GM12878 (cell line): ENCODE results near the gene RPL3.

Experiments
- BACH1 ChIP-seq: fragments of 450-650 bp; IDR thresholded peaks from 2 replicates; pipeline ENCODE4 v1.6.1; 2017; ENCODE audit warnings: mild to moderate bottlenecking, borderline replicate concordance
- POLR2A ChIP-seq: IDR thresholded peaks from 2 replicates; pipeline ENCODE4 v1.6.1; 2011; ENCODE audit warnings: low read depth, mild to moderate bottlenecking, low read length
- RCOR1 ChIP-seq: conservative IDR thresholded peaks from 2 replicates; pipeline ENCODE4 v1.6.1; 2012; ENCODE audit warnings: low read depth, low read length, improper control_type of control experiment
- SIN3A ChIP-seq: IDR thresholded peaks from 2 replicates; pipeline ENCODE4 v1.6.1; 2012; ENCODE audit warnings: low read depth, low read length, improper control_type of control experiment
- TF ChIP-seq, protein P1 (sequence below), 3 experiments: IDR thresholded peaks in 2 of 3; conservative IDR thresholded peaks in 1 of 3; 2 replicates each; pipeline ENCODE4 v1.5.1; 2011; ENCODE audit warnings: low read depth in 3 of 3, low read length in 3 of 3, mild to moderate bottlenecking in 3 of 3, control low read depth in 2 of 3, moderate library complexity in 2 of 3, inconsistent platforms in 1 of 3, mixed read lengths in 1 of 3; ENCODE audit not compliant: control insufficient read depth in 2 of 3, insufficient read depth in 1 of 3; ENCODE audit errors: extremely low read depth in 1 of 3

DNA sequence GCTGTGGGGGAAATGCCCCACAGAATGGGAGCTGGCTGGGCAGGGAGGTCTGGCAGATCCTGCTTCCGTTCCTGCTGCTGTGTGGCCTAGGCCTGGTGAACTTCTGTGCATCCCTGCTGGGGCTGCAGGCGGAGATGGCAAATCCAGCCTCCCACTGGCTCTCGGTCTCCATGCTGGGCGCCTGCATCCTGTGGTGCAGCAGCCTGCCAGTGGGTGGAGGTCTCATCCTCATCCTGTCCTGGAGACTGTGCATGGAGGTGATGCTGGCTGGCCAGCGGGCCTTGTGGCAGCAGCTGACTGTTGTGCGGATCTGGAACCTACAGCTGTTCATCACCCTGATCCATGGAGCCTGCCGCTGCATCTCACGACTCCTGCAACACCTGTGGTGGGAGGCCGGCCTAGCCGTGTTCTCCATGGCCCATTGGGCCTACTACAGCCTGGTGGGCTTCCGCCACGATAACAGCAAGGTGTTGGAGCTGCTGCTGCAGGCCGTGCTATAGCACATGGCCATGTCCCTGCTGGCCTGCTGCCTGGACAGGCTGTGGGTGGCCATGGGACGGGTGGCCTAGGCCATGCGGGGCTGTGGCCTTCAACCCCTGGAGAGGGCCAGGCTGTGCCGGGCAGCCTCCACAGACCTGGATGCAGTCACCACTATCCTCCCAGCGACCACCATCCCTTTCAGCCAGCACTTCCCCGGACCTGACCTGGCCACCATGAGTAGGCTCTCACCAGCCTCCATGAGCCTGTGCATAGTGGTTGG, 8.8 kb upstream of the RPL3 start:
- TF ChIP-seq BACH1 (no peak), RCOR1 (no peak), POLR2A (no peak), SIN3A (no peak)
- TF ChIP-seq, protein P1, sequence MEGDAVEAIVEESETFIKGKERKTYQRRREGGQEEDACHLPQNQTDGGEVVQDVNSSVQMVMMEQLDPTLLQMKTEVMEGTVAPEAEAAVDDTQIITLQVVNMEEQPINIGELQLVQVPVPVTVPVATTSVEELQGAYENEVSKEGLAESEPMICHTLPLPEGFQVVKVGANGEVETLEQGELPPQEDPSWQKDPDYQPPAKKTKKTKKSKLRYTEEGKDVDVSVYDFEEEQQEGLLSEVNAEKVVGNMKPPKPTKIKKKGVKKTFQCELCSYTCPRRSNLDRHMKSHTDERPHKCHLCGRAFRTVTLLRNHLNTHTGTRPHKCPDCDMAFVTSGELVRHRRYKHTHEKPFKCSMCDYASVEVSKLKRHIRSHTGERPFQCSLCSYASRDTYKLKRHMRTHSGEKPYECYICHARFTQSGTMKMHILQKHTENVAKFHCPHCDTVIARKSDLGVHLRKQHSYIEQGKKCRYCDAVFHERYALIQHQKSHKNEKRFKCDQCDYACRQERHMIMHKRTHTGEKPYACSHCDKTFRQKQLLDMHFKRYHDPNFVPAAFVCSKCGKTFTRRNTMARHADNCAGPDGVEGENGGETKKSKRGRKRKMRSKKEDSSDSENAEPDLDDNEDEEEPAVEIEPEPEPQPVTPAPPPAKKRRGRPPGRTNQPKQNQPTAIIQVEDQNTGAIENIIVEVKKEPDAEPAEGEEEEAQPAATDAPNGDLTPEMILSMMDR (IDR thresholded peaks at IDR 0.05 in 2 of 3, conservative IDR thresholded peaks at IDR 0.05 in 1 of 3; ENCODE audit: control insufficient read depth in 2 of 3, extremely low read depth in 1 of 3, insufficient read depth in 1 of 3, low read depth in 3 of 3, low read length in 3 of 3) = no peak
